B cell (primary cell): Measurements from ENCODE around the gene PTPN14.

Experiments used
- CTCF ChIP-seq: fragments of 200-600 bp; IDR thresholded peaks from one replicate; pipeline ENCODE4 v1.8.0; 2022; ENCODE audit warnings: antibody characterized with exemption, mild to moderate bottlenecking
- EZH2 ChIP-seq: IDR thresholded peaks from 2 replicates; pipeline ENCODE4 v1.6.1; 2012; ENCODE audit warnings: borderline replicate concordance, low read depth, mild to moderate bottlenecking, moderate library complexity, low read length; ENCODE audit not compliant: insufficient read depth, poor library complexity, severe bottlenecking

GRCh38 chr1:214354440-214355148, 196.8 kb downstream of the PTPN14 start:
- TF ChIP-seq CTCF (no peak), EZH2 (no peak)
